Prostate gland (tissue), 2 donors: Measurements from ENCODE around the gene BCAS3. TPM values are rescaled to one million over a fixed set of nuclear protein-coding genes. Genes with fewer than 3 reads are reported as not detected.

Source experiments
- DNase-seq: peaks from one replicate; pipeline ENCODE4 v3.0.0-alpha.2; 2019; ENCODE audit warnings: low spot score
- H3K27ac ChIP-seq, 2 donors: fragments of 200-600 bp; sonication (generic); 2 replicates each; pipeline ENCODE4 v1.5.1; 2017 to 2019
- H3K27me3 ChIP-seq: fragments of 200-600 bp; sonication (generic); replicated peaks from 2 replicates; pipeline ENCODE4 v1.5.1; 2019; ENCODE audit not compliant: insufficient read depth
- H3K36me3 ChIP-seq, 2 donors: fragments of 200-600 bp; sonication (generic); 1 replicate in 1 of 2; 2 replicates in 1 of 2; pipeline versions ENCODE4 v1.5.1 to v1.8.1; 2017 to 2019
- H3K4me1 ChIP-seq: fragments of 200-600 bp; sonication (generic); replicated peaks from 2 replicates; pipeline ENCODE4 v1.5.1; 2019
- H3K4me3 ChIP-seq, 2 donors: fragments of 200-600 bp; sonication (generic); 2 replicates each; pipeline ENCODE4 v1.5.1; 2017 to 2019
- H3K9me3 ChIP-seq: fragments of 200-600 bp; sonication (generic); 2 replicates; pipeline ENCODE4 v1.5.1; 2017
- POLR2A ChIP-seq: fragments of 450-650 bp; IDR thresholded peaks from one replicate; pipeline ENCODE4 v1.6.1; 2016; ENCODE audit warnings: antibody characterized with exemption, mild to moderate bottlenecking
- POLR2AphosphoS5 ChIP-seq: sonication (generic); formaldehyde crosslinking; IDR thresholded peaks from one replicate; pipeline ENCODE4 v1.6.1; 2017; ENCODE audit warnings: antibody characterized with exemption
- WGBS: methylation state at CpG from one replicate; pipeline ENCODE4 v1.1.5; 2018; 5-methylcytosine and 5-hydroxymethylcytosine counted together
- intact Hi-C: fragments of 100-400 bp; cut with DNase I; formaldehyde crosslinking; loops from one replicate; pipeline ENCODE4 v1.14.2; 2022
- total RNA-seq, 2 donors: library from RNA; depleted of rRNA; stranded (reverse); fragments of >200 nt; gene quantifications; one replicate each; pipeline ENCODE4 v1.1.0, GENCODE V29; 2016
- TF ChIP-seq, protein P1 (sequence below), 4 experiments: fragments of 200-600 bp in 2 of 4; fragments of 450-650 bp in 2 of 4; sonication (generic) in 2 of 4; IDR thresholded peaks; 1 replicate in 3 of 4; 2 replicates in 1 of 4; pipeline ENCODE4 v1.5.1; 2016 to 2019; ENCODE audit warnings: antibody characterized with exemption in 4 of 4, mild to moderate bottlenecking in 2 of 4, moderate library complexity in 2 of 4

BCAS3 gene
- total RNA-seq, 2 donors from 2014 or later = 57.8 to 93.9 TPM

DNA sequence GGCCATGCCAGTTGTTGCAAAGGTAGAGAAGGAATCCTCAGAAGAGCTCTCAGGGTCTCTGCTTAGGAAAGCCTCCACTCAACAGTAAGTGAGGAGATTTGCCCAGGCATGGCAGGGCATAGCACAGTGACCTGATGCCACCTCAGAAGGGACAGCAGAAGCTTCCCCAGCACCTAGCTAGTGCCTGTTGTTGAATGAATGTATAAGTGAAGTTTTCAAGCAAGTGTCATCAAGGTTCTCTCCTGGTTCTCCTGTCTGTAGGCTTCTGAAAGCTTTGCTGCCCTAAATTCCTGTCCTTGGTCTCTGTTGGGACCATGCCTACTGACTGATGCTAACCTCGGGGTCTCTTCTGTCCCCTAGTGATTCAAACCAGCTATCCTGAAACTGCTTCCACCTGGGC lies 607.1 kb downstream of the BCAS3 start:
- no peaks in the 10 kb centered on the region for H3K9me3 ChIP-seq
- H3K36me3 ChIP-seq = no peaks in the 10 kb centered on the region
- TF ChIP-seq POLR2A (no peak), POLR2AphosphoS5 (no peak)
- TF ChIP-seq, protein P1, sequence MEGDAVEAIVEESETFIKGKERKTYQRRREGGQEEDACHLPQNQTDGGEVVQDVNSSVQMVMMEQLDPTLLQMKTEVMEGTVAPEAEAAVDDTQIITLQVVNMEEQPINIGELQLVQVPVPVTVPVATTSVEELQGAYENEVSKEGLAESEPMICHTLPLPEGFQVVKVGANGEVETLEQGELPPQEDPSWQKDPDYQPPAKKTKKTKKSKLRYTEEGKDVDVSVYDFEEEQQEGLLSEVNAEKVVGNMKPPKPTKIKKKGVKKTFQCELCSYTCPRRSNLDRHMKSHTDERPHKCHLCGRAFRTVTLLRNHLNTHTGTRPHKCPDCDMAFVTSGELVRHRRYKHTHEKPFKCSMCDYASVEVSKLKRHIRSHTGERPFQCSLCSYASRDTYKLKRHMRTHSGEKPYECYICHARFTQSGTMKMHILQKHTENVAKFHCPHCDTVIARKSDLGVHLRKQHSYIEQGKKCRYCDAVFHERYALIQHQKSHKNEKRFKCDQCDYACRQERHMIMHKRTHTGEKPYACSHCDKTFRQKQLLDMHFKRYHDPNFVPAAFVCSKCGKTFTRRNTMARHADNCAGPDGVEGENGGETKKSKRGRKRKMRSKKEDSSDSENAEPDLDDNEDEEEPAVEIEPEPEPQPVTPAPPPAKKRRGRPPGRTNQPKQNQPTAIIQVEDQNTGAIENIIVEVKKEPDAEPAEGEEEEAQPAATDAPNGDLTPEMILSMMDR (IDR thresholded peaks at IDR 0.05) = no peak
- H3K27ac ChIP-seq = no peak overlapping the region
- H3K4me3 ChIP-seq = no peak overlapping the region
- H3K27me3 ChIP-seq = no peaks in the 10 kb centered on the region
- H3K4me1 ChIP-seq = no peaks in the 10 kb centered on the region
- WGBS = 89% methylated on average over 1 of the region's 1 CpG
- intact Hi-C loops = no loop called here
- DNase-seq = no peak

DNA sequence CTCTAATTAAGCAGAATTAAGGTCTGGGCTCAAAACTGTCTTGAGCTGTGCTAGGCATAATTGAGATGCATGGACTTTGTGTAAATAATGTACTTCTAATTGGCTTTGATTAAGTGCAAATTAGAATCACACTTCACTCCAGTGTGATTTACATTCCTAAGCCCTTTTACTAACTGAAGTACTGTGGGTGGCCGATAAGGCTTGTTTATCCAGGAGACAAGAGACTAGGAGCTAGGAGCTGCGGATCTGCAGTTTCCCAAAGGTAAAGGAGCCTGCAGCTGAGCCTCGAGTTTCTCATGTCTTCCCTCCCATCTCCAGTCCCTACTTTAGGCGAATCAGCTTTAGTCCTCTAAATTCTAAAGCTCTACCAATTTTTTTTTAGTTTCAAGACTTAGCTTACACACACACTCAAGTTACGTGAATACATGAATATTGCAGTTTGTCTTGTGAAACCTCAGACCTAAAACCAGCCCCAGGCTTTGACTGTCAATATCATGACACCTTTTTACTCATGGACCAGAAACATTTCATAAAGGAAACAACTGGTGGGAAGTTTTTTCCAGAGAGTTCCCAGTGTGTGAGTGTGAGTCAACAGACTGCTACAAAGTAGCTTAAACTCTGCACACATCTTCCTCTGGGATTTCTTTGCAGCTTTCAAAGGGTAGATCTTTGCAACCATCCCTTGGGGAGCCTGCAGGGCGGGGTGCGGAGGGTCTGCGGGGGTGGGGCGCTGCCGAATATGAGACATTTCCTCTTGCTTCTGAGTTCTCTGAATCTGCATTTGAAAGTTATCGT lies 608.1 kb downstream of the BCAS3 start:
- DNase-seq = no peak
- intact Hi-C loops = no loop called here
- Histone ChIP-seq H3K27me3 (no peaks in the 10 kb centered on the region), H3K27ac (no peak overlapping the region), H3K36me3 (no peaks in the 10 kb centered on the region), H3K9me3 (no peaks in the 10 kb centered on the region), H3K4me1 (no peaks in the 10 kb centered on the region), H3K4me3 (no peak overlapping the region)
- 85% methylated on average over 11 of the region's 11 CpGs for WGBS
- TF ChIP-seq, protein P1 (IDR thresholded peaks at IDR 0.05) = no peak
- no peak for TF ChIP-seq POLR2AphosphoS5
- TF ChIP-seq POLR2A = no peak

DNA sequence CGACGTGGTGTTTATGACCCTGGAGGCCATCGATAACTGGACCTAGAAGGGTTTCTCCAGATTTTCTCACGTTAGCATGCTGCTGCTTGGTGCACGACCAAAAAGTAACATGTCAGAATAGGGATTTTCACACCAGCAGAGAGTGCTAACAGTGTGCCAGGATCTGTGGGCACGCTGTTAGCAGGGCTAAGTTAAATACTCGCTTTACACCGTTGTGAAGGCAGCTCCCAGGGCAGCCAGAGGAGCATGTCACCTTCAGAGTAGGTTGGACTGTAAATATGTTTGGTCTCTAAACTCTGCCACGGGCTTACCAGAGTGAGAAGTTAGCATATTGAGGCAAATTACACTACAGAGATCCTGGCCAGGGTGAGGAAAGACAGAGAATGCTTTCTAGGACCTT lies 608.8 kb downstream of the BCAS3 start:
- TF ChIP-seq, protein P1 (IDR thresholded peaks at IDR 0.05) = no peak
- TF ChIP-seq POLR2A (no peak), POLR2AphosphoS5 (no peak)
- 79% methylated on average over 9 of the region's 9 CpGs for WGBS
- Histone ChIP-seq H3K27ac (no peak overlapping the region), H3K4me1 (no peaks in the 10 kb centered on the region), H3K9me3 (no peaks in the 10 kb centered on the region), H3K4me3 (no peak overlapping the region), H3K36me3 (no peaks in the 10 kb centered on the region), H3K27me3 (no peaks in the 10 kb centered on the region)
- no peak for DNase-seq
- intact Hi-C loops = no loop called here

DNA sequence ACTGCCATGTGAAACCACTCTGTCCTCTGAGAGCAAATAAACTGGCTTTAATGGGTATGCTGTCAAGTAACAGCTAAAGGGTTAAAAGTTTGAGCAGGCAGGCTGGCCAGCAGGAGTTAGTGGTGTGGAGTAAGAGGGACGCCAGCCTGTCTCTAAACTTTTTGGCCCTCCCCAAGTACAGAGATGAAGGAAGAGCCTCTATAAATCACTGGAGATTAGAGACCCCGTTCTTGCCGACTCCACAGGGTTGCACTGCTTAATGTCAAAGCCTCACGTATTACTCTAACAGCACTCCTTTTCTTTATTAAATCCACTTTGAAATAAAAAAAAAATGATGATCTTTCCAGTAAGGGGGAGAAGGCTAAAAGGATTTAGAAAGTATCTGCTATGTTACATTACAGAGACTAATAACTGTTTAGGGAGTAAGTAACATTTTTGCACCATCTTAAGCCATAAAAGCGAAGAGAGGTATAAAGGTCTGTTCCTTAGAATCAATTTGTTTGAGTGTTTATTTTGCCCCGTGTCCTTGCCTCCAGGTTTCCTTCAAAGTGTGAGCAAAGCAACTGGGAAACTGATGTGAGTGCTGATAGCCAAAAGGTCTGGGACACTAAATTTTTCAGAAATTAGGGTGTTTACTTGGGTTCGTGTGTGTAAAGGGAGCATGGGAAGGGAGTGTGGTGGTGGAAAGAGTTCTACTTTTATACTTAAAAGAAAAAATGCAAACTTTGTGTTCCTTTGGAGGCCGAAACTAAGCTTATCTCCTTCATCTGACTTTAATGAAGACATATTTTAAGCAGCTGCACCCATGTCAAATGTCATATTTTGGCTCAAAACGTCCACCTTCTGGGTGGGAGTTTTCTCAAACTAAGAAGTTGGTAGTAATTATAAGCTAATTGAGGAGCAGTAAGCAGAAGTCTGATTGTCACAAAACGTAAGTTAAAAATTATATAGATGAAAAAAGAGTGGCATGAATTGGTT lies 612.0 kb downstream of the BCAS3 start:
- no peaks in the 10 kb centered on the region for H3K36me3 ChIP-seq
- DNase-seq = no peak
- 39% methylated on average over 10 of the region's 10 CpGs for WGBS
- H3K4me1 ChIP-seq = no peaks in the 10 kb centered on the region
- H3K4me3 ChIP-seq = no peak overlapping the region
- peak overlapping the region in 1 of 2 donors; percentile 10 for H3K27ac ChIP-seq
- H3K27me3 ChIP-seq = no peaks in the 10 kb centered on the region
- TF ChIP-seq POLR2AphosphoS5 (peak; percentile 31), POLR2A (no peak)
- TF ChIP-seq, protein P1 (IDR thresholded peaks at IDR 0.05) = no peak
- no peaks in the 10 kb centered on the region for H3K9me3 ChIP-seq
- intact Hi-C loops = loop anchor here (5.0 kb wide), 1 partner anchor 37 kb away; no protein-coding TSS in a partner anchor
